K562 (cell line): ENCODE results near the gene MTCH2. TPM values are rescaled to one million over a fixed set of nuclear protein-coding genes. Genes with fewer than 3 reads are reported as not detected.

Source experiments
- BACH1 ChIP-seq: fragments of 200-800 bp; sonication (Bioruptor generic); IDR thresholded peaks from 2 replicates; pipeline ENCODE4 v1.6.1; 2016; ENCODE audit warnings: missing genetic modification characterization, missing compliant biosample characterization
- E2F3 ChIP-seq: fragments of 250-450 bp; sonication (Bioruptor Pico); IDR thresholded peaks from 2 replicates; pipeline ENCODE4 v1.4.0; 2020; ENCODE audit warnings: mild to moderate bottlenecking
- FOXP1 ChIP-seq: sonication (generic); formaldehyde crosslinking; IDR thresholded peaks from 2 replicates; pipeline ENCODE4 v1.8.0; 2022; ENCODE audit warnings: mild to moderate bottlenecking, missing genetic modification reagents
- HBP1 ChIP-seq: fragments of 450-650 bp; formaldehyde crosslinking; IDR thresholded peaks from 2 replicates; pipeline ENCODE4 v1.4.0; 2022; ENCODE audit warnings: missing genetic modification characterization
- MAFG ChIP-seq: fragments of 450-650 bp; conservative IDR thresholded peaks from 2 replicates; pipeline ENCODE4 v1.6.1; 2016; ENCODE audit warnings: missing genetic modification characterization, missing compliant biosample characterization
- PHF20 ChIP-seq: fragments of 450-650 bp; IDR thresholded peaks from 2 replicates; pipeline ENCODE4 v1.6.1; 2018; ENCODE audit not compliant: partially characterized antibody
- SNRNP70 ChIP-seq: fragments of 200-400 bp; formaldehyde crosslinking; optimal IDR thresholded peaks from 2 replicates; pipeline ENCODE3; 2017; ENCODE audit warnings: low read depth, low read length
- TGIF2 ChIP-seq: sonication (generic); formaldehyde crosslinking; IDR thresholded peaks from 2 replicates; pipeline ENCODE4 v1.8.1; 2022; ENCODE audit warnings: mild to moderate bottlenecking, missing genetic modification reagents, moderate library complexity
- ZBTB43 ChIP-seq: sonication (generic); formaldehyde crosslinking; IDR thresholded peaks from 2 replicates; pipeline ENCODE4 v1.8.0; 2023; ENCODE audit warnings: mild to moderate bottlenecking, missing genetic modification reagents
- ZNF507 ChIP-seq: conservative IDR thresholded peaks from 2 replicates; pipeline ENCODE4 v1.6.1; 2017; ENCODE audit warnings: missing genetic modification characterization, missing compliant biosample characterization
- polyA plus RNA-seq, 8 experiments: library from polyadenylated mRNA; depleted of rRNA in 4 of 8; stranded (reverse) in 5 of 8; unstranded in 3 of 8; fragments of >200 nt; fragmentation: Nextera tagmentation in 2 of 8; fragmentation: Illumina TruSeq in 1 of 8; extraction: Ambion mirVana in 2 of 8; extraction: Trizol in 1 of 8; gene quantifications; 2 replicates each; pipeline versions ENCODE4 v1.2.1 to v1.2.3, GENCODE V29; 2011 to 2014; ENCODE audit warnings: inconsistent platforms in 1 of 8, missing spikeins in 1 of 8
- total RNA-seq, 7 experiments: library from RNA; depleted of rRNA in 6 of 7; stranded (reverse); fragments of >200 nt in 6 of 7; fragmentation: Illumina TruSeq in 2 of 7; extraction: Trizol in 2 of 7; gene quantifications; 2 replicates each; pipeline versions ENCODE4 v1.2.1 to v1.2.3, GENCODE V29; 2011 to 2021; ENCODE audit warnings: low replicate concordance in 1 of 7
- TF ChIP-seq, protein P1 (sequence below): fragments of 250-450 bp; sonication (Bioruptor Pico); IDR thresholded peaks from 2 replicates; pipeline ENCODE4 v1.5.0; 2021; ENCODE audit warnings: mild to moderate bottlenecking, moderate library complexity
- TF ChIP-seq, protein P2 (sequence below): sonication (generic); formaldehyde crosslinking; IDR thresholded peaks from 2 replicates; pipeline ENCODE4 v1.8.0; 2023; ENCODE audit warnings: missing genetic modification reagents, mild to moderate bottlenecking, borderline replicate concordance
- TF ChIP-seq, protein P3 (sequence below): fragments of 450-650 bp; formaldehyde crosslinking; IDR thresholded peaks from 2 replicates; pipeline ENCODE4 v1.4.0; 2020; ENCODE audit warnings: mild to moderate bottlenecking, moderate library complexity

The MTCH2 gene
- total and polyA plus RNA-seq, 9 of the 15 experiments (the other 6 are each of a cell fraction or from before 2014, with no cell fraction given): 95.4 to 620 (median 198) TPM

- TF ChIP-seq, protein P1, sequence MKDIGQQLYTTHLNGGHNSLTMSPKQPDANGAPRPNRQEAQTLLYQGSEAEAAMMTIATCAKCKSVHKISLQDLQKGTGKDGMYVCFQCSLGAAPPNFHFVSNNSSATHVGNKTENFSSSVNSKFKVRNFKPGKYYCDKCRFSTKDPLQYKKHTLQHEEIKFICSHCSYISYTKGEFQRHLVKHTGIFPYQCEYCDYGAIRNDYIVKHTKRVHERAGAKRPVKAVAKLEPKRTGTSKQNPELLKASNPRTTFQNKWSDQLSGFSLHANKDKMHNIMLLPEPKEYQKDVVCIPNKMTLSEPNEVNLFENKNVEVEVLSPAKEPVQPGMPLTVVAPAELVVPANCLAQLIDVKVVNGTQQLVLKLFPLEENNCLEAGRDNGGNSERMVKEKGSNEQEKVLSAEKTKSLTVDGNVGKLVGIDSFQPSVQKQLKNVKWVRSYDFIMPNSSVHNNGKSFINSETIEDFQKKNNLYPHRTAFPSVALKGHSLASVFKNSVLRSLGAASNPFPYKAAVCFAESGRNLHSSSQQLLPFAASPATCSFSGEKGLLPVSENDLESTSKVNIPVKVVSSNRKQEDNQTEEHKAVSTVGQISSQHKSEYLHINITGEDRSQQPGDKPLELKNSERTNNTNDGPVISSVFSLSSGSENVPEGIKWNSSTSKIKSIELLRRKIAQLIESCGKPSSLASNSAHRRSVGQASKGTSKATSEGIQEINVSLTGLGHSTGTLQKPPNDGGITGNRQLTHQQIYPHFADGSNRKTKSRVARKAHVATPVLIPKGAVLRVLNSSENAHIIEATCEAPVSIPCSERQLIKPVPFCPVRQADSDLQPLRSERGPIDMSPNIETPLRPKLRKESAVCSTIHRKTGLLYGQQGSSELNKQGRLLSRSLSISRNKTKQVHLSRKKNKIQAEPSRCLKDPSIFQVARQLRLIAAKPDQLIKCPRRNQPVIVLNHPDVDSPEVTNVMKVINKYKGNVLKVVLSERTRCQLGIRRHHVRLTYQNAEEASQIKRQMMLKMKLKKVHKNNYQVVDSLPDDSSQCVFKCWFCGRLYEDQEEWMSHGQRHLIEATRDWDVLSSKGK (CRISPR knock-in tag): no peak
- no peak for TF ChIP-seq E2F3 (CRISPR knock-in tag)
- TF ChIP-seq ZNF507 (tag): no peak
- no peak for TF ChIP-seq SNRNP70
- no peak for TF ChIP-seq ZBTB43 (CRISPR knock-in tag)
- TF ChIP-seq HBP1 (CRISPR knock-in tag): no peak
- no peak for TF ChIP-seq PHF20
- peak; percentile 97 for TF ChIP-seq MAFG (tag)
- no peak for TF ChIP-seq FOXP1 (CRISPR knock-in tag)
- TF ChIP-seq, protein P2, sequence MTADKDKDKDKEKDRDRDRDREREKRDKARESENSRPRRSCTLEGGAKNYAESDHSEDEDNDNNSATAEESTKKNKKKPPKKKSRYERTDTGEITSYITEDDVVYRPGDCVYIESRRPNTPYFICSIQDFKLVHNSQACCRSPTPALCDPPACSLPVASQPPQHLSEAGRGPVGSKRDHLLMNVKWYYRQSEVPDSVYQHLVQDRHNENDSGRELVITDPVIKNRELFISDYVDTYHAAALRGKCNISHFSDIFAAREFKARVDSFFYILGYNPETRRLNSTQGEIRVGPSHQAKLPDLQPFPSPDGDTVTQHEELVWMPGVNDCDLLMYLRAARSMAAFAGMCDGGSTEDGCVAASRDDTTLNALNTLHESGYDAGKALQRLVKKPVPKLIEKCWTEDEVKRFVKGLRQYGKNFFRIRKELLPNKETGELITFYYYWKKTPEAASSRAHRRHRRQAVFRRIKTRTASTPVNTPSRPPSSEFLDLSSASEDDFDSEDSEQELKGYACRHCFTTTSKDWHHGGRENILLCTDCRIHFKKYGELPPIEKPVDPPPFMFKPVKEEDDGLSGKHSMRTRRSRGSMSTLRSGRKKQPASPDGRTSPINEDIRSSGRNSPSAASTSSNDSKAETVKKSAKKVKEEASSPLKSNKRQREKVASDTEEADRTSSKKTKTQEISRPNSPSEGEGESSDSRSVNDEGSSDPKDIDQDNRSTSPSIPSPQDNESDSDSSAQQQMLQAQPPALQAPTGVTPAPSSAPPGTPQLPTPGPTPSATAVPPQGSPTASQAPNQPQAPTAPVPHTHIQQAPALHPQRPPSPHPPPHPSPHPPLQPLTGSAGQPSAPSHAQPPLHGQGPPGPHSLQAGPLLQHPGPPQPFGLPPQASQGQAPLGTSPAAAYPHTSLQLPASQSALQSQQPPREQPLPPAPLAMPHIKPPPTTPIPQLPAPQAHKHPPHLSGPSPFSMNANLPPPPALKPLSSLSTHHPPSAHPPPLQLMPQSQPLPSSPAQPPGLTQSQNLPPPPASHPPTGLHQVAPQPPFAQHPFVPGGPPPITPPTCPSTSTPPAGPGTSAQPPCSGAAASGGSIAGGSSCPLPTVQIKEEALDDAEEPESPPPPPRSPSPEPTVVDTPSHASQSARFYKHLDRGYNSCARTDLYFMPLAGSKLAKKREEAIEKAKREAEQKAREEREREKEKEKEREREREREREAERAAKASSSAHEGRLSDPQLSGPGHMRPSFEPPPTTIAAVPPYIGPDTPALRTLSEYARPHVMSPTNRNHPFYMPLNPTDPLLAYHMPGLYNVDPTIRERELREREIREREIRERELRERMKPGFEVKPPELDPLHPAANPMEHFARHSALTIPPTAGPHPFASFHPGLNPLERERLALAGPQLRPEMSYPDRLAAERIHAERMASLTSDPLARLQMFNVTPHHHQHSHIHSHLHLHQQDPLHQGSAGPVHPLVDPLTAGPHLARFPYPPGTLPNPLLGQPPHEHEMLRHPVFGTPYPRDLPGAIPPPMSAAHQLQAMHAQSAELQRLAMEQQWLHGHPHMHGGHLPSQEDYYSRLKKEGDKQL (CRISPR knock-in tag): no peak
- TF ChIP-seq, protein P3, sequence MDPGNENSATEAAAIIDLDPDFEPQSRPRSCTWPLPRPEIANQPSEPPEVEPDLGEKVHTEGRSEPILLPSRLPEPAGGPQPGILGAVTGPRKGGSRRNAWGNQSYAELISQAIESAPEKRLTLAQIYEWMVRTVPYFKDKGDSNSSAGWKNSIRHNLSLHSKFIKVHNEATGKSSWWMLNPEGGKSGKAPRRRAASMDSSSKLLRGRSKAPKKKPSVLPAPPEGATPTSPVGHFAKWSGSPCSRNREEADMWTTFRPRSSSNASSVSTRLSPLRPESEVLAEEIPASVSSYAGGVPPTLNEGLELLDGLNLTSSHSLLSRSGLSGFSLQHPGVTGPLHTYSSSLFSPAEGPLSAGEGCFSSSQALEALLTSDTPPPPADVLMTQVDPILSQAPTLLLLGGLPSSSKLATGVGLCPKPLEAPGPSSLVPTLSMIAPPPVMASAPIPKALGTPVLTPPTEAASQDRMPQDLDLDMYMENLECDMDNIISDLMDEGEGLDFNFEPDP (CRISPR knock-in tag): no peak
- TF ChIP-seq BACH1 (tag): no peak
- TF ChIP-seq TGIF2 (CRISPR knock-in tag): no peak
These were observed 29.9 kb upstream of the MTCH2 start (continued) for GRCh38 chr11:47672283-47672730.
